Measurements from ENCODE around the gene PFN4.
A peak's percentile ranks its signal among the peaks of the same experiment; 100 is the strongest.
"Not testable (repeated sequence)": the region's sequence is repeated elsewhere in the genome, so short reads cannot be mapped to it uniquely, and the experiment has no call there.

Gene PFN4, protein sequence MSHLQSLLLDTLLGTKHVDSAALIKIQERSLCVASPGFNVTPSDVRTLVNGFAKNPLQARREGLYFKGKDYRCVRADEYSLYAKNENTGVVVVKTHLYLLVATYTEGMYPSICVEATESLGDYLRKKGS

GRCh38 chr2:24123195-24123921 lies at the start of gene PFN4, which contains the start of gene FAM228B:
Gene PFN4 (minus strand): TSS chr2:24123334. CDS start chr2:24122535, 799 bp downstream.
Gene FAM228B (plus strand): TSS chr2:24123469. CDS start chr2:24124362, 893 bp downstream.
- DNase-seq (ENCODE audit: low spot score), result peak; percentile 60

GRCh38 chr2:24169023-24169422 lies 45.9 kb upstream of the PFN4 start:
- no peak for DNase-seq (ENCODE audit: low spot score)

- peak; percentile 24 for DNase-seq (ENCODE audit: low spot score)
Observed at GRCh38 chr2:24164416-24164973, 41.4 kb upstream of the PFN4 start.

- no peak for DNase-seq (ENCODE audit: low spot score)
Observed at GRCh38 chr2:24163601-24164000, 40.5 kb upstream of the PFN4 start.

DNA sequence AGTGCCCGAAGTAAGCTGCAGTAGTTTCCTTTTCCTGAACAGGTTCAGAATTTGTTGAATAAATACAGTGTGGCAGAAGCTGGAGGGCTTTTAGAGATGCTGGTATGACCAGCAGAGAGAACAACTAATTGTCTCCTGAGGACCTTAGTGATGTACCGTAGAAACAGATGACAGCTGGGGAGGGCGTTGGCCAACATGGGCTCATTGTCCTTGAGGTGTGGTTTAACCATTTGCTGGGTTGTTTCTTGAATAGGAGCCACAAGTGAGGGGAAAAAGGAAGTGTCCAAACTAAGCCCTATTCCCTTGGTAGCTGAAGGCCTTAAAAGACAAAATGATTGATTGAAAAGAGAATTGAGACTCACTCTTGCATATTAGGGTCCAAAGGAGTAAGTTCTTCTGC lies 40.1 kb upstream of the PFN4 start:
- no peak for DNase-seq (ENCODE audit: low spot score)

- no peak for DNase-seq (ENCODE audit: low spot score)
Observed at GRCh38 chr2:24162494-24162893, 39.4 kb upstream of the PFN4 start.

DNA sequence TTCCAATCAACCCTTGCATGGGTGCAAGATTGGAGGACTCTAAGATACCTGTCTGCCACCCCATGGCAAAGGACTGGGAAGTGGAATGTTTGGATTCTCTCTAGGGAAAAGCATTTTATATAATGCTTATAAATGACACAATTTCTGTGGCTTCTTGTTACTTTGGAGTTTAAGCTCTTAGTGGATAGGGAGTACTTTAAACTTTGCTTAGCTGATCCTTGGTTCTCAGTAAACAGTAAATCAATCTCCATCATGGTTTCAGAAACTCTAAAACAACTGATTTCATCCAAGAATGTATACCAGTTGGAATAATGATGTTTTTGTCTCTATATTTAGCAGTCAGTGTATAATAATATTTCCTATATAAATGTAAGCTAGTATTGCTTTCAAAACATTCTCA lies 37.6 kb upstream of the PFN4 start:
- no peak for DNase-seq (ENCODE audit: low spot score)

DNA sequence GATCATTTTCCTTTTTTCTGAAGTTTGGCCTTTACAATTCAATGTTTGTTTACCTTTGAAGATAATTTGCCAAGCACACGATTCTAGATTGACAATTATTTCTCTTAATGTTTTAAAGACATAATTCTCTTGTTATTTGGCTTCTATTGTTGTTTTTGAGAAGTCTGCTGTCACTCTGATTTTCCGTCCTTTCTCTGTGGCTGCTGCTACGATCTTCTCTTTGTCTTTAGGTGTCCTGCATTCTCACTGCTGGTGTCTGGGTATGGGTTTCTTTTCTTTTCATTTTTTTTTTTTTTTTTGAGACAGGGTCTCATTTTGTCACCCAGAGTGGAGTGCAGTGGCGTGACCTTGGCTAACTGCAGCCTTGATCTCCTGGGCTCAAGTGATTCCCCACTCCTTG lies 36.6 kb upstream of the PFN4 start:
- no peak for DNase-seq (ENCODE audit: low spot score)

GRCh38 chr2:24158131-24158530 lies 35.0 kb upstream of the PFN4 start:
- DNase-seq (ENCODE audit: low spot score), result no peak

- DNase-seq (ENCODE audit: low spot score), result no peak
Observed at GRCh38 chr2:24153478-24153877, 30.3 kb upstream of the PFN4 start.

GRCh38 chr2:24152413-24153197 lies 29.5 kb upstream of the PFN4 start:
- DNase-seq (ENCODE audit: low spot score), result no peak

GRCh38 chr2:24147364-24147763 lies 24.2 kb upstream of the PFN4 start:
- no peak for DNase-seq (ENCODE audit: low spot score)

- not testable (repeated sequence) for DNase-seq (ENCODE audit: low spot score)
Observed at GRCh38 chr2:24140305-24140704, 17.2 kb upstream of the PFN4 start.

GRCh38 chr2:24132543-24132942 lies 9.4 kb upstream of the PFN4 start:
- DNase-seq (ENCODE audit: low spot score), result no peak

DNA sequence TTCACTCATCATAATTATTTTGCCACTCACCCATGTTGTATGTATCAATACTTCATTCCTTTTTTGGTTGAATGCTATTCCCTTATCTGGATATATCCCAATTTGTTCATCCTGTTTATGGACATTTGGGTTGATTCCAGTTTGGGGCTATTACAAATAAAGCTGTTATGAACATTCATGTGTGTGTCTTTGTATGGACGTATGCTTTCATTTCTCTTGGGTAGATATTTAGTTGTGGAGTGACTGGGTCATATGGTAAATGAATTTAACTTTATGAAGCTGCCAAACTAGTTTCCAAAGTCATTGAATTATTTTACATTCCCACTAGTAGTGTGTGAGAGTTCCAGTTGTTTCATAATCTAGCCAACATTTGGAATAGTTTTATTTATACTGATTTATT lies 2.8 kb upstream of the PFN4 start:
- DNase-seq (ENCODE audit: low spot score), result no peak

DNA sequence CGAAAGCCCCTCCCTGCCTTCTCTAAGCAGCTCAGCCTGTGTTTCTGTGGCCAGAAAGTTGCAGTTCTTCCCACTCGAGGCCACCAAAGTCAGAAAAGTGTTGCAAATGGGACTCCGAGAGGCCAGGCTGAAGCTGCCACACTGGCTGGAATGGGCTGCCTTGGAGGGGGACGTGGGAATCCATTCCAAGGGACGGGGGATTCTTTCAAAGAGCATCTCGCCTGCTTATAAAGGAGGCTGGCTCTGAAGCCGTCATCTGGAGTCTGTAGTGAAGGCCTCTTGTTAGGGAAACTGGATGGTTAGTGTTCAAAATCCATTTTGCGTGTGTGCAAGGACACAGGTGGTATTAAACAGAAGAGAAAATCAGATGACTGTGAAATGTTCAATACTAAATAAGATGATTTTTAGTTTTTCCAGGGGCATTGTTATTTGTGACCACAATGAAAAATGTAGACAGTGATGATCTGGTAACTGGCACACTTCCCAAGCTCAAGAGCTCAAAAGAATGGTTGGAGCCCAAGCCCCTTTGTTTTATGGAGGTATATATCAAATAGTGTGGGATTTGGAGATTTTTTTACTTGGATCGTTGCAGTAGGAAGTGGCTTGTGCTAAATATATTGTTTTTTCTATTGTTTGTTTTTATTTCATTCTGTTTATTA lies 917 bp upstream of the PFN4 start:
- DNase-seq (ENCODE audit: low spot score), result peak; percentile 1

GRCh38 chr2:24122366-24123194 lies 554 bp downstream of the PFN4 start:
- DNase-seq (ENCODE audit: low spot score), result no peak

DNA sequence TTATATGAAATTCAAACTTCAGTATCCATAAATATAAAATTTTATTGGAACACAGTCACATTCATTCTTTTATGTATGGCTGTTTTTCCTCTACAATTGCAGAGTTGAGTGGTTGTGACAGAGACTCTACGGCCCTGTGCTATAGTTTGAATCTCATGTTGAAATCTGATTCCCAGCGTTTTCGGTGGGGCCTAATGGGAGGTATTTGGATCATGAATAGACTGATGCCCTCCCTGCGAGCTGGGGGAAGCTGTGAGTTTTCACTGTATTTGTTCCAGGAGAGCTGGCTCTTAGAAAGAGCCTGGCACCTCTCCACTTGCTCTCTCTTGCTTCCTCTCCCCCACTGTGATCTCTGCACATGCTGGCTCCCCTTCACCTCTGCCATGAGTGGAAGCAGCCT lies 1.7 kb downstream of the PFN4 start:
- no peak for DNase-seq (ENCODE audit: low spot score)

DNA sequence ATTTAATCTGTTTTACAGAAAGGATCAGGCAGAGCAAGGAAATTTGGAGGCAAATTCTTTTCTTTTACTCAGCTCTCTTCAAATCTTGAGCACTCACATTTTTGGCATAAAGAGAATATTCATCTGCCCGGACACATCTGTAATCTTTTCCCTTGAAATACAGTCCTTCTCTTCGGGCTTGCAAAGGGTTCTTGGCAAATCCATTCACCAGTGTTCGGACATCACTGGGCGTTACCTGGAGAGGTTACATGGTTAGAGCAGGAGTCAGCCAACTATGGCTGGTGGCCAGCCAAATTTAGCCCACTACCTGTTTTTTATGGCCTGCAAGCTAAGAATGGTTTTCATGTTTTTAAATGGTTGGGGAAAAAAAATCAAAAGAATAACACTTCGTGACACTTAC lies 2.1 kb downstream of the PFN4 start:
- no peak for DNase-seq (ENCODE audit: low spot score)

GRCh38 chr2:24117902-24118301 lies 5.2 kb downstream of the PFN4 start:
- no peak for DNase-seq (ENCODE audit: low spot score)

- DNase-seq (ENCODE audit: low spot score), result no peak
Observed at GRCh38 chr2:24115057-24115456, 8.1 kb downstream of the PFN4 start.

Data from CD4-positive, alpha-beta T cell treated with Interleukin-2 at 100 ng/mL for 4 hours (primary cell).